CD4-positive, alpha-beta T cell treated with Interleukin-17A for 4 hours (primary cell): ENCODE data around the gene MOV10L1.

Source experiments
- DNase-seq: peaks from one replicate; pipeline ENCODE4 v3.0.0-alpha.2; 2020; ENCODE audit warnings: mixed read lengths

Gene MOV10L1

GRCh38 chr22:50205781-50206569 lies 116.2 kb downstream of the MOV10L1 start:
- no peak for DNase-seq

GRCh38 chr22:50206599-50206998 lies 116.8 kb downstream of the MOV10L1 start:
- DNase-seq = no peak

GRCh38 chr22:50207383-50208140 lies 117.8 kb downstream of the MOV10L1 start:
- DNase-seq = no peak

GRCh38 chr22:50208430-50208938 lies 118.7 kb downstream of the MOV10L1 start:
- DNase-seq = peak; percentile 6

GRCh38 chr22:50208939-50209892 lies 119.4 kb downstream of the MOV10L1 start:
- no peak for DNase-seq

GRCh38 chr22:50209893-50210292 lies 120.1 kb downstream of the MOV10L1 start:
- DNase-seq = peak; percentile 83

- DNase-seq = peak; percentile 2
These were observed 120.8 kb downstream of the MOV10L1 start for GRCh38 chr22:50210378-50211139.

GRCh38 chr22:50211147-50211546 lies 121.3 kb downstream of the MOV10L1 start:
- no peak for DNase-seq
